ENCODE measurements around the gene XYLT1.

- no peak for TF ChIP-seq TARDBP (IDR thresholded peaks at IDR 0.05)
- TF ChIP-seq SP1 (IDR thresholded peaks at IDR 0.05): no peak
- no peak for TF ChIP-seq FOXM1 (IDR thresholded peaks at IDR 0.05; ENCODE audit: borderline replicate concordance)
- TF ChIP-seq ELF4 (IDR thresholded peaks at IDR 0.05): no peak
- no peak for TF ChIP-seq ZNF384 (IDR thresholded peaks at IDR 0.05)
- TF ChIP-seq NFRKB (IDR thresholded peaks at IDR 0.05): no peak
- TF ChIP-seq SUZ12 (IDR thresholded peaks at IDR 0.05): no peak
- no peak for TF ChIP-seq FOXK2 (IDR thresholded peaks at IDR 0.05)
- no peak for TF ChIP-seq BHLHE40 (IDR thresholded peaks at IDR 0.05; ENCODE audit: borderline replicate concordance)
- TF ChIP-seq PKNOX1 (IDR thresholded peaks at IDR 0.05): no peak
- TF ChIP-seq FOXA1 (IDR thresholded peaks at IDR 0.05): no peak
Observed at GRCh38 chr16:17159617-17160016, 311.1 kb downstream of the XYLT1 start.
